Measurements from ENCODE around the gene ANG.

Gene ANG

DNA sequence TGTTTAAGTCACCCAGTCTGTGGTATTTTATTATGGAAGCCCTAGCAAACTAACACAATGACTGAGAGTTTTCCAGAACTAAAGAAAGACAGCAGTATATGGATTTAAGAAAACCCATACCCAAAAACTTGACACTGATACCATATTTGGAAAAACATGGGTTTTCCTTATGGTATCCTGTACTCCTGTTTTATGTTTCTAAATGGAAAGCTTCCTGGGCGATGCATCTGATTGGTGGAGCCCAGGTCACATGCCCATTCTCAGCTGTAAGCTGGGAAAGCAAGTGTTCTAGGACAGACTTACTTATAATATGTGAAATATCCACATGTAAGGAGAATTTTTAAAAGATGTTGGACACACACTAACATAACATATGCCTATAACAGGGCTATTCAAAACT, 8.7 kb upstream of the ANG start:
- H3K9ac ChIP-seq (ENCODE audit: low read depth, low read length), result no peak overlapping the region
- peaks cover 10% of the 10 kb centered on the region for H3K4me1 ChIP-seq (ENCODE audit: control insufficient read depth, insufficient read depth, low read length)
- H3K27me3 ChIP-seq (ENCODE audit: control insufficient read depth, insufficient read depth, low read length), result no peaks in the 10 kb centered on the region
- no peaks in the 10 kb centered on the region for H3K36me3 ChIP-seq (ENCODE audit: control insufficient read depth, insufficient read depth, low read length)
- no peaks in the 10 kb centered on the region for H3K9me3 ChIP-seq (ENCODE audit: control insufficient read depth, insufficient read depth, low read length)
- H3K4me3 ChIP-seq (ENCODE audit: low read depth, low read length), result peak overlapping the region; percentile 91; the same call in 1 of the 2 replicates
- H3K27ac ChIP-seq (ENCODE audit: low read depth, low read length), result no peak overlapping the region

GRCh38 chr14:20680363-20680762, 8.2 kb upstream of the ANG start:
- Histone ChIP-seq H3K4me1 (ENCODE audit: control insufficient read depth, insufficient read depth, low read length) (peaks cover 12% of the 10 kb centered on the region), H3K9ac (ENCODE audit: low read depth, low read length) (no peak overlapping the region), H3K9me3 (ENCODE audit: control insufficient read depth, insufficient read depth, low read length) (no peaks in the 10 kb centered on the region), H3K27me3 (ENCODE audit: control insufficient read depth, insufficient read depth, low read length) (no peaks in the 10 kb centered on the region), H3K36me3 (ENCODE audit: control insufficient read depth, insufficient read depth, low read length) (no peaks in the 10 kb centered on the region), H3K27ac (ENCODE audit: low read depth, low read length) (no peak overlapping the region), H3K4me3 (ENCODE audit: low read depth, low read length) (peak overlapping the region; percentile 91)

DNA sequence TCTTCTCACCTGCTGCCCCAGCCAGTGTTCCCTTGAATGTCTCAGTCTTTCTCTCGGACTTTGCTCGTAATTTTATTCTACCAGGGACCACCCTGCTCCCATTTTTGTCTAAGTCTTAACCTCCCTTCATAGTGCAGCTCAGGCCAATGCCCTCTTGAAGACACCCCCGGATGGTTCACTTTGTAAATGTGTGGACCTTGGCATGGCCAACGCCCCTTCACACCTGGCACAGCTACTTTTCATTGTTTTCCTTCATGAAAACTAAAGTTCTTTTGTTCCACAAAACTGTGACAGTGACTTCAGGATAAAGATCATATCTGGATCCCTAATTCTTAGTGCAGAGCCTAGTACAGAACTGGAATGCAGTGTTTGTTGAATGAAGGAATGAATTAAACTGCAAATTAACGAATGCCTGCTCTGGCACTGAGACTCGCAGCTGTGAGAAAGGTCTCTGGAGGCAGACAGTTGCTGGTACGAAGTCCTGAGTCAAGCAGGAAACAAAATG, 7.7 kb upstream of the ANG start:
- Histone ChIP-seq H3K27me3 (ENCODE audit: control insufficient read depth, insufficient read depth, low read length) (no peaks in the 10 kb centered on the region), H3K9ac (ENCODE audit: low read depth, low read length) (no peak overlapping the region; the same call in 1 of the 2 replicates), H3K4me3 (ENCODE audit: low read depth, low read length) (peak overlapping the region; percentile 91), H3K9me3 (ENCODE audit: control insufficient read depth, insufficient read depth, low read length) (no peaks in the 10 kb centered on the region), H3K36me3 (ENCODE audit: control insufficient read depth, insufficient read depth, low read length) (no peaks in the 10 kb centered on the region), H3K27ac (ENCODE audit: low read depth, low read length) (peak overlapping the region; percentile 49), H3K4me1 (ENCODE audit: control insufficient read depth, insufficient read depth, low read length) (peaks cover 14% of the 10 kb centered on the region)

- Histone ChIP-seq H3K9me3 (ENCODE audit: control insufficient read depth, insufficient read depth, low read length) (no peaks in the 10 kb centered on the region), H3K9ac (ENCODE audit: low read depth, low read length) (peak overlapping the region; percentile 88), H3K4me3 (ENCODE audit: low read depth, low read length) (peak overlapping the region; percentile 91), H3K4me1 (ENCODE audit: control insufficient read depth, insufficient read depth, low read length) (peaks cover 14% of the 10 kb centered on the region), H3K36me3 (ENCODE audit: control insufficient read depth, insufficient read depth, low read length) (no peaks in the 10 kb centered on the region), H3K27me3 (ENCODE audit: control insufficient read depth, insufficient read depth, low read length) (no peaks in the 10 kb centered on the region), H3K27ac (ENCODE audit: low read depth, low read length) (peak overlapping the region; percentile 94)
Measured at GRCh38 chr14:20681348-20682126, 7.0 kb upstream of the ANG start.

DNA sequence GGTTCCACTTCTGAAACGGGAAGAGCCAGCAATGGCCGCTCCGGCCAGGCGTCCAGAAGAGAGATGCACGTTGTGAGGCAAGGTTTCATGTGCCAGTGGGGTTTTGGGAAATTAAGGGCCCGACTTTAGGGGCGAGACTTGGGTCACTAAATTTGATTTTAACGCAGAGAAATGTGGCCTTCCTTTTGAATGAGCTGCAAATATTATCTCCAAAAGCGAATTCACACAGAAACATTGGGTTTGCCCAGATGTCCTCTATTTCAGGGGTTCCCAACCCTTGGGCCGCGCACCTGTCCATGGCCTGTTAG, 6.5 kb upstream of the ANG start:
- H3K9me3 ChIP-seq (ENCODE audit: control insufficient read depth, insufficient read depth, low read length), result no peaks in the 10 kb centered on the region
- no peaks in the 10 kb centered on the region for H3K27me3 ChIP-seq (ENCODE audit: control insufficient read depth, insufficient read depth, low read length)
- peaks cover 14% of the 10 kb centered on the region for H3K4me1 ChIP-seq (ENCODE audit: control insufficient read depth, insufficient read depth, low read length)
- peak overlapping the region; percentile 91 for H3K4me3 ChIP-seq (ENCODE audit: low read depth, low read length)
- H3K27ac ChIP-seq (ENCODE audit: low read depth, low read length), result peak overlapping the region; percentile 94
- no peaks in the 10 kb centered on the region for H3K36me3 ChIP-seq (ENCODE audit: control insufficient read depth, insufficient read depth, low read length)
- H3K9ac ChIP-seq (ENCODE audit: low read depth, low read length), result peak overlapping the region; percentile 88

DNA sequence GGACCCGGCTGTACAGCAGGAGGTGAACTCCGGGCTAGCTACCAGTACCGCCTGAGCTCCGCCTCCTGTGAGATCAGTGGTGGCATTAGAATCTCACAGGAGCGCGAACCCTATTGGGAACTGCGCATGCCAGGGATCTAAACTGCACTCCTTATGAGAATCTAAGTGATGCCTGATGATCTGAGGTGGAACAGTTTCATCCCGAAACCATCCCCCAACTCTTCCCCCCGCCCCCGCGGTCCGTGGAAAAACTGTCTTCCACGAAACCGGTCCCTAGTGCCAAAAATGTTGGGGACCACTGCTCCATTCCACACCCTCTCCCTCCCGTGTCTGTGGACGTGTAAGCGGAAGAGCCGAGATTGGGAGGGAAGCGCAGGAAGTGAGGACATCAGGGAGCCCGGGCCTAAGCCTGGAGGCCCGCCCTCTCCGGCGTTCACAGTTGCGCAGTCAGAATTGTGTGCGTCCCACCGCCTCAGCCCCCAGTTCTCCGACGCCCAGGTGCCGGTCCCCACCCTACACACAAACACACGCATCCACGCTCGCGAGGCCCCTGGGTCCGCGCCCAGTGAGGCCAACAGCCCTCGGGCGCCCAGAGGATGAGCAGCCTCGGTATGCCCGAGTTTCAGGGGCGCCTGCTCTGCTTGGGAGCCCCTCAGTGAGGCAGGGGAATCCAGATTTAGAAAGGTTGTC, 6.0 kb upstream of the ANG start:
- Histone ChIP-seq H3K27ac (ENCODE audit: low read depth, low read length) (peak overlapping the region; percentile 94), H3K9me3 (ENCODE audit: control insufficient read depth, insufficient read depth, low read length) (no peaks in the 10 kb centered on the region), H3K4me1 (ENCODE audit: control insufficient read depth, insufficient read depth, low read length) (peaks cover 14% of the 10 kb centered on the region), H3K36me3 (ENCODE audit: control insufficient read depth, insufficient read depth, low read length) (no peaks in the 10 kb centered on the region), H3K4me3 (ENCODE audit: low read depth, low read length) (peak overlapping the region; percentile 91), H3K27me3 (ENCODE audit: control insufficient read depth, insufficient read depth, low read length) (no peaks in the 10 kb centered on the region), H3K9ac (ENCODE audit: low read depth, low read length) (peak overlapping the region; percentile 88)

- Histone ChIP-seq H3K4me1 (ENCODE audit: control insufficient read depth, insufficient read depth, low read length) (peaks cover 14% of the 10 kb centered on the region), H3K27me3 (ENCODE audit: control insufficient read depth, insufficient read depth, low read length) (no peaks in the 10 kb centered on the region), H3K9me3 (ENCODE audit: control insufficient read depth, insufficient read depth, low read length) (no peaks in the 10 kb centered on the region), H3K4me3 (ENCODE audit: low read depth, low read length) (peak overlapping the region; percentile 91), H3K36me3 (ENCODE audit: control insufficient read depth, insufficient read depth, low read length) (no peaks in the 10 kb centered on the region), H3K9ac (ENCODE audit: low read depth, low read length) (peak overlapping the region; percentile 88), H3K27ac (ENCODE audit: low read depth, low read length) (peak overlapping the region; percentile 94)
Measured at GRCh38 chr14:20683125-20683890, 5.3 kb upstream of the ANG start.

DNA sequence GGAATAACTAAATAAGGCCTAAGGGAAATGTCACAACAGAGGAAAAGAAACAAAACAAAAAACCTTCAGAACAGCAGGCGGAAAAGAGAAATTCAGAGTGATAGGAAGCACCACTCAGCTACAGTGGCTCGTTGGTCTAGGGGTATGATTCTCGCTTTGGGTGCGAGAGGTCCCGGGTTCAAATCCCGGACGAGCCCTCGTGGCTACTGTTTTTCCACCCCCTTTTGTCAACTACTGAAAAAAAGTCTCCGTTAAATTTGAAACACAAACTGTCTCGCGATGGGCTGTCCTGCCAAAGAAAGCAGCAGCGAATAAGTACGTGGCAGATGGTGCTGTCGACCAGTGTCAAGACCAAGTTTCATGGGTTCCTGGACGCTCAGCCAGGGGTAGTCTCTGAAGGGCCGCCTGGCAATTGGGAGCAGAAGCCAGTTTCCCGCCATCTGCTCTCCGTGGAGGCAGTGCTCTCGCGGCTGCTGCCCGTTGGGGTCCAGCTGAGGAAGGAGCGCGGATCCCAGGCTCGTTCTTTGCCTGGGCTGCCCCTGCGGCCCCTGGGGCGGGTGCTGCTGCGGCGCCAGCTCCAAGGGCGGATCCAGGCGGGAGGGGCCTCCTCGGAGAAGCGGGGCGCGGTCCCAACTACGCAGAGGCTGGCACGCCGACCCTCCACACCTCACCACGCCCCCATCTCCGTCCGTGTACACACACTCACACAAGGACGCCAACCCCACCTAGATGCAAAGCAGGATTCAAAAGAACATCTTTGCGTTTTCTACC, 4.5 kb upstream of the ANG start, which contains the start of gene RNASE4:
TSS of gene RNASE4 (plus strand) at position 670 of the 771 bp plus-strand sequence. CDS start 14,812 bp downstream, outside the sequence.
- no peaks in the 10 kb centered on the region for H3K9me3 ChIP-seq (ENCODE audit: control insufficient read depth, insufficient read depth, low read length)
- H3K27me3 ChIP-seq (ENCODE audit: control insufficient read depth, insufficient read depth, low read length), result no peaks in the 10 kb centered on the region
- H3K27ac ChIP-seq (ENCODE audit: low read depth, low read length), result peak within 1 kb of the TSS; percentile 87

DNA sequence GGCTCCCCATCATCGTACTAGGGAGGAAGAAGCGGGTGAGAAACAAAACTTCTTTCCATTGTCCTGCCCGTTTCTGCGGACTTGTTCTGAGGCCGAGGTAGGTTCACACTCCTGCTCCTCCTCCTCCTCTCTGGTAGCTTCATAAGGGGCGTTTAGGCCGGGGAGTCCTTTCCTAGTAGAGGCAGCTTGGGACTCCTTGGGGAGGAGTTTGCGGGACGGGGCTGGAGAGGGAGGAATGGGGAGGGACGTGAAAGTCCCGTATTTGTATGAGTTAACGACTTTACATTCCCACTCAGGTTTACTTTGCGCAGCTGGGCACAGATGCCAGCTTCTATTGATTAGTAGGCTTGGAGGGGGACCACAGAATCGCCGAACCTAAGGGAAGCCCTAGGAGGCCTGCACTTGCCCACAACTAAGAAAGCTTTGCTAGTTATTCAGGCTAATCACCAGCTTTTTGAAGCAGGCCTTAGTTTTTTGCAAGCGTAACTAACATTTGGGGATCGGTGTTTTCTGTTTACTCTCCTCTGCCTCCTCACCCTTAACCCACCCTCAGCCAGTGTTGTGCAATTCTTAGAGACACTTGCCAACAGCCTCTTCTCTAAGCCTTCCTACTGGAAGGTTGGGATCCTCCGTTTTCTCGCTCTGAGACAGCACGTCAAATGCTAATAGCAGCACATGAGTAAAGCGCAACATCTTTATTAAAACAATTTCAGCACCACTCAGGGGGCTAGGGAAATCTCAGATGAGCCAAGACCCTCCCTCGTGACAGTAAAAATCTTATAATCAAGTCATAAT, 3.7 kb upstream of the ANG start:
- Histone ChIP-seq H3K9ac (ENCODE audit: low read depth, low read length) (peak overlapping the region; percentile 54), H3K4me1 (ENCODE audit: control insufficient read depth, insufficient read depth, low read length) (peaks cover 14% of the 10 kb centered on the region), H3K4me3 (ENCODE audit: low read depth, low read length) (peak overlapping the region; percentile 91), H3K36me3 (ENCODE audit: control insufficient read depth, insufficient read depth, low read length) (no peaks in the 10 kb centered on the region), H3K9me3 (ENCODE audit: control insufficient read depth, insufficient read depth, low read length) (no peaks in the 10 kb centered on the region), H3K27me3 (ENCODE audit: control insufficient read depth, insufficient read depth, low read length) (no peaks in the 10 kb centered on the region), H3K27ac (ENCODE audit: low read depth, low read length) (peak overlapping the region; percentile 87)

More for the DNA sequence above, 4.5 kb upstream of the ANG start, which contains the start of gene RNASE4:
- H3K36me3 ChIP-seq (ENCODE audit: control insufficient read depth, insufficient read depth, low read length), result no peaks in the 10 kb centered on the region
- H3K9ac ChIP-seq (ENCODE audit: low read depth, low read length), result peak within 1 kb of the TSS; percentile 55
- H3K4me1 ChIP-seq (ENCODE audit: control insufficient read depth, insufficient read depth, low read length), result peaks cover 14% of the 10 kb centered on the region
- peak within 1 kb of the TSS; percentile 91 for H3K4me3 ChIP-seq (ENCODE audit: low read depth, low read length)

Measured in HUES48 (cell line).